IPS-NIHi7 (cell line): ENCODE measurements around the gene KLF16.
"Not testable (repeated sequence)": the region's sequence is repeated elsewhere in the genome, so short reads cannot be mapped to it uniquely, and the experiment has no call there.

ENCODE experiments used
- DNase-seq: peaks from one replicate; pipeline ENCODE4 v3.0.0; 2012; ENCODE audit warnings: mixed read lengths; ENCODE audit errors: extremely low spot score

KLF16 gene

DNA sequence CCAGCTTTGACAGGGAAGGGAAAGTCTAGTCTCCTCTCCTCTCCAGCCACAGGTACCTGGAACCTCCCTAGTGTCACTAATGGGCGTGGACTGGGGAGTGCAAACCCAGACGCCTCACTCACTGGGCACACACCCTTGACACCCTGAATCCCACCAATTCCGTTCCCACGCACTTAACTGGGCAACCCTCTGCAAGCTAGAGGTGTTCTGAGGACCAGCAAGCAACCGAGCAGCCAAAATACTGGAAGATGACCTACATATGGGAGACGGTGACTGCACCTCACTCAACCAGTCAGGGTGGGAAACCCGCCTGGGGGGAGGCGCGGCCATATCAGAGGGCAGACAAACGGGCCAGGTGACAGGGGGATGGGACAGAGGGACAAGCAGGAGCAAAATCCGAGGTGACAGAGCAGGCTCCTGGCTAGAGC is 20.9 kb upstream of the KLF16 start:
- DNase-seq, result no peak

DNA sequence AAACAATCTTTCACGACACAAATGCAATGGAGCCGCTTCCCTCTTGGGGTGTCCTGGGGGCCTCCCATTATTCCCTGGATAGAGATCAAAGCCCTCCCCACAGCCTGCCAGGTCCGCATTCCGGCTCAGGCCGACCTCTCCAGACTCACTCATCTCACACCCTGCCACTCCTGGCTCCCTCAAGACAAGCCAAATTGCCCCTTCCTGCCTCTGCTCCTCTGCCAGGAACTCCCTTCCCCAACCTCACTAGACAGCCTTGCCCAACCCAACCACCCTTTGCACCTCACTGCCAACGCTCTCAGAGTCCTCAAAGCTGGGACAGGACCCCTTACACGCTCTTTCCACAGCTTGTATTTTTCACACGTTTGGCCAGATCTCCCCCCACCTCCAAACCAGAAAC is 20.4 kb upstream of the KLF16 start:
- no peak for DNase-seq

DNA sequence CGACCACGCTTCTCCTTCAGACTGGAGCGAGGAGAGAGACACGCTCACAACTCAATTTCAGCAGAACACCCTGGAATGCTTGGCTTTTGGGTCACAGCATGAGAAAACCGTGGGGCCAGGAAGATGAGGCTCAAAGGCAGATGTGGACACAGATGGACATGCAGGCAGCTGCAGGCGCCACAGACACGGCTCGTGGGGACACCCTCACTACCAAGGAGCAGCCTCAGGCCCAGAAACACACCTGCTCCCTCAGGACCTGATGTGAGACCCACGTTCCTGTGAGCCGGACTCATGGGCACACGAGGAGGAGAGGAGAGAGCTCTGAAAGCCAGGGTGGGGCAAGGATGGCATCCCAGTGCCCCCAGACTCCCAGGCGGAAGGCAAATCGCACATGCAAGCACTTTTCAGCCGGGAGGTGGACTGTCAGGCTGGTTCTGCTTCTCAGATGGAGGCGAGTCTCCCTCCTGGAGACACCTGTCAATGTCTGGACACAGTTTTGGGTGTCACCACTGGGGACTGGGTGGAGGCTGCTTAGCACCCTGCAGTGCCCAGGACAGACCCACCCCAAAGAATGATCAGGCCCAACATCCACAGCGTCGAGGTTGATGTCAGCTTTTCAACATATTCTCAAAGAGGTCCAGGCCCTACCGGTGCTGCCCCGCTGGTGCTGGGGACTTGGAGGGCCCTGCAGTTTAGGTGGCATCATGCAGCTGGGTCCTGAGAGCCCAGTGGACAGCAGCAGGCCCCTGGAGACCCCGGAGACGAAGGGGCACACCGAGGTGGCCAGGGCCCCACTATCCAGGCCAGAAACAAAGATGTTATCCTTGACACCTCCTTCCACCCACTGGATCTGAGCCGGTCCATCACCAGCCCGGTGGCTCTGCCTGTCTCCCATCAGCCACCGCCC is 19.7 kb upstream of the KLF16 start:
- no peak for DNase-seq

DNA sequence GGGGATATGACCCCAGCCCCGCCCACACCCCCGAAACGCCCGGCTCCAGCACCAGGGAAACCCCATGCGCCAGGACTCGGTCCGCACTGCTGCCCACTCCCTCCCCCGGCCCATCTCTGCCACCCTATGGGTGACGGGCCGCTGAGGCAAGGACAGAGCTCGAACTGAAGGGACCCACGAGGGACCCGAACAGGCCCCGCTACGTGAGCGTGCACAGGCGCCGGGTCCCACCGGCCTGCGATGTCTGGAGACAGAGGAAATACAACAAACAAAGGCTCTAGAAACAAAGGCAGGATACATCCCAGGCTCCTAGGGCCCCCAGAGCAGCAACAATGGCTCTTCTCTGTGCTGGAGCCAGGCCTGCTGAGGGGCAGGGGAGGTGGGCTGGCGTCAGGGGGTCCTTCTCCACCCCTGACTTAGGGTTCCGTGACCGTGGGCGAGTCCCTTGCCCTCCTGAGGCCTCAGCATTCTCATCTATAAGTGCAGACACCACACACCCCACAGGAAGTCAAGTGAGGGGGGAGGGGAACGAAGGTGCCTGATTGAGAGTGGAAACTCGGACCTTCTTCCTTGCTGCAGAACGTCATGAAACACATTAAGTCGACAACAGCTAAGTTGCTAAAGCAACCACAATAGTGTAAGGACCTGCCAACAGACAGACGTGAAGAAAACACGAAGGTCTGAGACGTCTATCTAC is 18.9 kb upstream of the KLF16 start:
- DNase-seq, result no peak

DNA sequence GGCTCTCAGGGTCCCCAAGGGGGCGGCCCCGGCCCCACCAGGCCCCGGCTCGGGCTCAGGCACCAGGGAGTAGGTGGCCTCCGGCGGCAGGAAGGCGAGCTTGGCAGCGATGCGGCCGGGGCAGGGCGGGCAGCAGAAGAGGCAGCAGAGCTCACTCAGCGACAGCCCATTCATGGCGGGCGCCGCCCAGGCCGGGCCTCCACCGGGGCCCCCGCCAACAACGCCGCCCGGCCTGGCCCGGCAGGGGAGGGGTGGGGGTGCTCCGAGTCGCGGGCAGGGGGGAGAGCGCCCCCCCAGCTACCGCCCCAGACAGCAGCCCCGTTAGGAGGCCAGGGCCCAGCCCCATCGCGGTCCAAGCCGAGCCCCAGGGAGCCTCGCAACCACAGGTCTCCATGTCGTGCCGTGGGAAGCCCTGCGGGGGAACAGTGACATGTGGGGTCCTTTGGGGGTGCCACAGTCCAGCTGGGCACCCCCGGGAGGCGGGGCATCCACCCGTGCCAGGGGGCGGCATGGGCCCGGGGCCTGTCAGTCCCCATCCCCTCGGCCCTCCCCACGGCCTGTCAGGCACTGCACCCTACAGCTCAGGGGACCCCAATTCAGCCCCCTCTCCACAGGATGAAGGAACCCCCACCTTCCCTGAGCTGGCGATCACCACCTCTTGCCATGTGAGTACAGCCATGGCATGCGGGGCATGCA is 18.2 kb upstream of the KLF16 start:
- DNase-seq, result not testable (repeated sequence)

DNA sequence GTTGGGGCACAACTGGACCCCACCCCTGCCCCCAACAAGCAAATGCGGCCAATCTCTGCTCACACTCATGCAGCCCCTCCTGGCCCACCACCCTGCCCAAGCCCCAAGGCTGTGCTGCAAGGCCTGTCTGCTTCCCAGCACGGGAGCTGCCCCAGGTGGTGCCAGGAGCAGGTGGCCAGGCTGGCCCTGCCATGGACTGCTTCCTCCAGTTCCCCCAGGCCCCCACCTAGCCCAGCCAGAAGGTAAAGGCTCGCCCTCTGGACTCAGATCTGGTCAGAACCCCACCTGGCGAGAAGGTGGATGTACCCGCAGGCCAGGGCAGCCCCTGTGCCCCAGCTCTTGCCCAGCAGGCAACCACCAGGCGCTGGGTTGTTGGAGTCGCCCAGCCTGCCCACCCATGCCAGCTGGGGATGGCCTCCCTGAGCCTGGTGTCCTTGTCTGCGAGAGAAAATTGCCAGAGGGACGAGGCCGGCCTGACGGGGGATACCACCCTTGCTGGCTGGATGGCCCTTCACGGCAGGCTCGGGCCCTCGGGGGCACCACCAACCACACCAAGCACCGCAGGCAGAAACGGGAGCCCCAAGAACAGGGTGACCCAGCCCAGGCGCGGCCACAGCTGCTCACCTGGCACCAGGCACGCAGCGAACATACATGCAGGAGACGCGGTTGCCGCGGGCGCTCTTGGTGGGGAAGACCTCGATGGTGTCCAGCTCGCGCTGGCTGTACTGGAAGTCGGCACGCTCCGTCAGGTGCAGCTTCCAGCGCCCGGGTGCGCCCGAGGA is 17.4 kb upstream of the KLF16 start:
- DNase-seq, result no peak

DNA sequence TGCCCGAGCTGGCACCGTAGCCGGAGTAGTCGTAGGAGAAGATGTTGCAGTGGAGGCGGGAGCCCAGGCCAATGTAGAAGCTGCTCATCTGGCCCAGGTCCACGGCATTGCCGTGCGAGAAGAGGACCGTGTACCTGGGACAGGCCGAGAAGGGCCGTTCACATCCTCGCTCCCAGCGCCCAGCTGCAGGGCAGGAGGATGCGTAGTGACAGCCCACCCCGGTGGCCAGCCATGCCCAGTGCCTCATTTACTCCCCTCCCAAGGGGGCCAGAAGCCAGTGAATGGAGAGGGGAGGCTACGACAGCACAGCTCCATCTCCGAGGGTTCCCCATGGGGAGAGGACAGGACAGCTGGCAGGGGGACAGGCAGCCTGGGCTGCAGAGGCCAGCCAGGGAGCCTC is 16.6 kb upstream of the KLF16 start:
- DNase-seq, result not testable (repeated sequence)

DNA sequence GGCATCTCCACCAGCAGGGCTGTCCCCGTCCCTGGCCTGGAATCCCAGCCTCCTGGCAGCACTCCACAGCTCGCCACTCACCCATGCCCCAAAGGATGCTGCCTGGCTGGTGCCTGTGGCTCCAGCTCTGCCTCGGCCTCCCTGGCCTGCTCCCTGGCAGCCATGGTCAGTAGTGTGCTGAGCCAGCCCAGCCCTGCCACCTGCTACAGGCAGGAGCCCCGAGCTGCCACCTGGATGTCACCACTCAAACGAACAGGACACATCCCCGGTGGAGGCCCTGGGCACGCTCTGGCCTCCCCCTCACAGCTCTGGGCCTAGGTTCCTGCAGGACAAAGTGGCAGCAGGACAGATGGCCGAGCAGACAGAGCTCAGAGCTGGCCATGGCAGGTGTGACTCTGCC is 15.2 kb upstream of the KLF16 start:
- DNase-seq, result not testable (repeated sequence)

DNA sequence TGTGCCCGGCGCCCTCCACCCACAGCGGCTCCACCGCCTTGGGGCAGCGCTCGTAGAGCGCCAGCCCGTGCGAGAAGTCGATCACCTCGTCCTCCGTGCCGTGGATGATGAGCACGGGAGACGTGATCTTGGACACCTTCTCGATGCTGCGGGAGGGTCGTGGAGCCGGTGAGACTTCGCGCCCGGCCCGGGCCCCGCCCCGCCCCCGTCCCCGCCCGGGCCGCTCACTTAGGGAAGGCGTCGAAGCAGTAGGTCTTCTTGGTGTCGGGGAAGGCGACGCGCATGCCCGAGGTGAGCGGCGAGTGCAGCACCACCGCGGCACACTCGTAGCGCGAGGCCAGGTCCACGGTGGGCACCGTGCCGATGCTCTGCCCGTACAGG is 13.9 kb upstream of the KLF16 start:
- not testable (repeated sequence) for DNase-seq

DNA sequence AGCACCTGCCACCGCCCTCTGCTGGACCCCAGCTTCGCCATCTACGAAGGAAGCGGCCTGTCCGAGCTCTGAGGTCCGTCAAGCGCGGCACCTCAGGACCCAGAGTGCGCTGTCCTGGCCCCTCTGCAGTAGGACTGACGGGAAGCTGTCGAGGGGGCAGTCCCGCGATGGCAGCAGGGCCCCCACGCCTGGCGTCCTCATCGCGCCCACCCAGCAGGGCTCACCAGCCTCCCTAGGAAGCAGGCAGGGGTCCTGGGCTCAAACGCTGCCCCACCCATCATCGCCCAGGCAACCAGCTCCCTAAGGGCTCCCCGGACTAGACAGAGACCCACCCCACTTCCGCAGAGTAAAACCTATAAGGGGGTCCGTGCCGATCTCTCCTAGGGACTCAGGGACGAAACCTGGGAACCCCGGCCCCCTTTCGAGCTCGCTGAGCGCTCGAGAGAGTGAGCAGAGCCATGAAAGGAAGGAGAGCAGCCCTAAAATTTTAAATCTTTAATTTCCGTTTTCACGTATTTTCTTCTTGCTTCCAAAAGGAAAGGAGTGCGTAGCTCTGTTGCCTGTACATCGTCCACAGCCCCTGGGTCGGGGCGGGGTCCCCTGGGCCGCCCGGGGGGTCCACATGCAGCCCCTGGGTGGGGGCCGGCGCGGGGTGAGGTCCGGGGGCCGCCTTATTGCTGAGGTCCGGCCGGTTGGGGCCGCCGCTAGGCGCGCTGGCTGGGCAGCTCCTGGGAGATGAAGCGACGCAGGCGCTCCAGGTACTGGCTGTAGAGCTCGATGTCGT is 13.3 kb upstream of the KLF16 start:
- DNase-seq, result not testable (repeated sequence)

DNA sequence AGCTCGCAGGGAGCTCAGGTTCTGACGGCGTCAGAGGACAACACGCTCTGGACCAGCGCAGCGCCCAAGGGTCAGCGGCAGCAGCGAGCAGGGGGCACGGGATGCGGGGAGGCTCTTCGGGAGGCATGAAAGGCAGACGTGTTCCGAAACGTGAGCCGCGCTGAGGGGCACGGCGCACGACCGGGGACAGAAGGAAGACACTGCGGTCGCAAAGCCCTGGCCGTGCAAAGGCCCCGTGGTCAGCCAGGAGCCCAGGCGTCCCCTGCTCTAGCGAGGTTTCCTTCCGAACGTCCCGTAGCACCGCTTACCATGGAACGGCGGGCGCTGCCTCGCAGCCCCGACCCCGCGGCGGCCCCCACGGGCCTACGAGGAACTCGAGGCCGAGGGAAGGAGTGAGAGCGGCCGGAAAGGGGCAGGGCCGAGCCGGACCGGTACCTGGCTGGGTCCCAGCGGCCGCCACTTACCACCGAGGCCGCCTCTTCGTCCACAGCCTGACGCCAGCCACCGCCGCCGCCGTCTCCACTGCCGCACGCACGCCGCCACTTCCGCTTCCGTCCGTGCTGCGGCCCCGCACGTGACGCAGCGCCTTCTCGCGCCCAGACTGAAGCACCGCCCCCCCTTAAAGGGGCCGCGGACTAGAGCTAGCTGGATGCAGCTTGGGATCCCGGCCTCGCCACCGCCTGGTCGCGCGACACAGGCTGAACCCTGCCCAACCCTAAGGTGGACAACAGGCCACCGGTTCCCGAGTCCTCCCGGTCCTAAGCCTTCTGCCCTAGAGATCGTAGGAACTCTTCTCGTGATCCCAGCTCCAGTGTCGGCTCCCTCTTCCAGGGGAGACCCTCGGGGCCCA is 12.5 kb upstream of the KLF16 start:
- peak; percentile 83 for DNase-seq

DNA sequence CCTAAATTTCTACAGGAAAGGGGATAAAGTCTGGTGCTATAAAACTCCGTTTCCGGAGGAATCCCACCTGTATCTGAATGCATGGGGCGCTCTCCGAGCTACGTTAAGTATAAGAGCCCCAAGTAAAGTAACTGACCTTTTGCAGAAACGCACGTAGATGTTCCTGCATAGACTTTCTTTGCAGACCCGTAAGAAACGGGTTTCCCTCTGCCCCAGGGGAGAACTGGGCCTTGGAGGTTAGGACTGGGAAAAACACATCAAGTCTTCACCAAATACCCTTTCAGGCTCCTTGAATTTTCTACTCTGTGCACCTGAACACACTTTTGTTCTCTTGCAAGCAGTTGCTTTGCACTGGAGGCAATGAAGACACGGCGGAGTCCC is 11.9 kb upstream of the KLF16 start:
- DNase-seq, result not testable (repeated sequence)

DNA sequence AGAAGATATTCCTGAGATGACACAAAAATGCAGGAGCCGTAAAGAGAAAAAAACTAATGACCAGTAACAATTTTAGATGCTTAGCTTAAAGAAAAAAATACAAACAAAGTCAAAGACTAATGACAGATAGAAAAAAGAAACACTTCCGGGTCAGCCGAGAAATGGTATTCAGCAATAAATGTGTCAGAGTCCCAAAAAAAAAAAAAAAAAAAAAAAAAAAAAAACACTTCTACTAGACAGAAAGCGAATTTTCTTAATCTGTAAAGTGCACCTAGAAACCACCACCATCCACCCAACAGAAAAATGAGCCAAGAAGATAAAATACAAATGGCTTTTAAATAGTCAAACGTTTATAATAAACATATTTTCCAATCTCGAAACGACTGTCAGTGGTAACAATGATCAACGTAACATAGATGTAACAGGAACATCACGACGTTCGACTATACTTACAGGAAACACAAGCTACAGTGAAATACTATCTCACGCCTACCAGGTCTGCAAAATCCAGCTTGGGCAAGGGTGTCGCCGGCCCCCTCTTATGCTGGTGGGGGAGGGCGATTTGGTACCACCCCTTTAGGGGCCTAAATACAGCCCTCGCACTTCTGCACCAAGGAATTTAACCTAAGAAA is 11.3 kb upstream of the KLF16 start:
- DNase-seq, result no peak

DNA sequence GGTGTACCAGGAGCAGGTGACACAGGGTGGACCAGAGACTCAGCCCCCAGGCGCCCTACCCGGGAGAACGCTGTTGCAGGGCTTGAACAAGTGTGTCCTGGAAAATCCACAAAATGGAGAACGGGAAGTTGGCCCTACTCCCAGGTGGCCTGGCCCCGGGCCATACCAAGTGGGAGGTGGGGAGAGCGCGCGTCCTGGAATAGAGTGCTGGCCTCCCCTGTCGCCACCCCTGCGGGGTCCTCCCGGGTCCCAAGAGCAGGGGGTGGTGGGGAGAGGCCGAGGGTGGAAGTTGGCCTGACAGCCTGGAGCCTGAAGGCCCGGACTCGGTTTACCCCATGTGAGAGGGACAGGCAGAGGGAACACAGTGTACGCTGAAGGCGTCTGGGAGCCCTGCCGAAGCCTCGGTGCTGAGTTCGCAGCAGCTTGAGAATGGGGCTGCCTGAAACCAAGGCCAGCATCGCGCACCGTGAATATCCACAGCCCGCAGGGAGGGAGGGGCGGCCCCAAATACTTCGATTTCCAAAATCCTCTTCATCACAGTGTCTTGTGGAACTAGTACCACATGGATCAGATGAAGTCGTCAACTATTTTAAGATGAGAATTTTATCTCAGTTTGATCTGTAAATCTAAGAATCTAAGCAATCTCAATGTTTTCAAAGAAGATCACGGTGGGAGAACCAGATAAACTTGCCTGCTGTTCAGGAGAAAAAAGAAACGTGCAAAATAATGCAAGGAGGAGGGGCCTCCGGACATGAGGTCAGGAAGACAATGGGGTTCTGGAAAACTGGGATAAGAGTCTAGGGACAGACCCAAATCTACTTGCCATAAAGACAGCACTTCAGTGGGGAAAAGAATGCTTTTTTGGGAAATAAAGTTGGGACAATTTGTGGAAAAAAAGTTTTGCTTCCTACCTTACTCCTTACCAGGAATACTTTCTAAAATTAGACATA is 10.4 kb upstream of the KLF16 start:
- no peak for DNase-seq

DNA sequence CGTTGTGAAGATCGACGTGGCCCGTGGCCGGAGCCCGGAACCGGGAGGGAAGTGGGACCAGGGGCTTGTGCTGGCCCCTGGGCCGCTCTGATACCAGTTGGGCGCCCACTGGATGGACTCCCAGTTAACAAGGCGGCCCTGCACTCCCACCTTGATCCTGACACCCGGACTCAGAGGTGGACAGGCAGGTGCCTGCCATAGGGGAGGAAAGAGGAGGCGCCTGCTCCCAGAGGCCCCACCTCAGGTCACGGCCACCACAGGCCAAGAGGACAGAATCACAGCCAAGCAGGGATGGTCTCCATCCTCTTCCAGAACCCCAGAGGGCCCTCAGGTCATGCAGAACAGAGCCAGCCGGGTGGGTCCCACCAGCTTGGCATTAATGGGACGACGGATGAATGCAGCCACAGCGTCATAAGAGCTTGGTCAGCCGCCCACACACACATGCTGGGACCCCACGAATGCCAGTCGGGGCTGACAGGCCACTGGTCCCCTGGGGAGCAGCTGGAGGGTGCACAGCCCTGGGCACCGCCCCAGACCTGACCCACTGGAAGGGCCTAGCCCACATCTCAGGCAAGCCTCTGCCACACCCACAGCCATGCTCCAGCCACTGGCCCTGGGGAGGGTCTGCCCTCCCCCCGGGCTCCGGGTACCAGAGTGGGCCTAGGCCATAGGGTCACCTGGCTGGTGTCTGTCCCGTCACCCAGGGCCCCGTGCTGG is 9.6 kb upstream of the KLF16 start:
- no peak for DNase-seq

DNA sequence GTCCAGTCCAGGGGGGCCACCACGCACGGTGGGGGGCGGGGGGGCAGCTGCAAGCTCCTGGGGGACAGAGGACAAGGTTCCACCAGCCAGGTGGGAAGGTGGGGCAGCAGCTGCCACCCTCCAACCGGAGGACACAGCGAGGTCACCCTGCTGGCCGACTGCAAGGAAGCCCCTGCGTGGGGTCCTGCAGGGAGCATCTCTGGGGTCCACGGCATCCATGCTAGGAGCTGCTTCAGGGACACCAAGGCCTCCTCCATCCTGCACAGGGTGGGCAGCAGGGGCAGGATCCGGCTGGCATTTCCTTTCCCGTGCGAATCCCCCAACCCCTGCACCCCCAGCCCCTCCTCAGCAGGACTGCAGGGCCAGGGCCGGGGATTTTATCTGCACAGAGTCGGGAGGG is 8.3 kb upstream of the KLF16 start:
- no peak for DNase-seq

DNA sequence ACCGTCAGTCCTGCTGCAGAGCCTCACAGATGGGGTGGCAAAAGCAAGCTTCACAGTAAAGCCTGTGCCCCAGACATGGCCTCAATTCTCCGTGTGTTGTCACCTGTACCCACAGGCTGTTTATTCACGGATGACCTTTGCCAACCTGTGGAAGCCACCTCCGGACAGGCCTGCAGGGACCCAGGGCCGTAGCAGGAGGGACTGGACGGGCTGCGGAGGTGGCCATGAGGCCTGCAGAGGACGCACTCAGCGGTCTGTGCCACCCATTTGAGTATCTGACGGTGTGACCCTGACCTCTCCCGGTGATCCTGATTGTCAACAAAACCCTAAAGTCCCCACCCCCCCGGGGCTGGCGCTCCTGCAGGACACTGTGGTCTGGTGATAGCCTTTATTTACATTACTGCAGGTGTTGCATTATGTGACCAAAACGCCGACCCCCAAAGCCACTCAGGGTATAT is 7.8 kb upstream of the KLF16 start:
- no peak for DNase-seq

DNA sequence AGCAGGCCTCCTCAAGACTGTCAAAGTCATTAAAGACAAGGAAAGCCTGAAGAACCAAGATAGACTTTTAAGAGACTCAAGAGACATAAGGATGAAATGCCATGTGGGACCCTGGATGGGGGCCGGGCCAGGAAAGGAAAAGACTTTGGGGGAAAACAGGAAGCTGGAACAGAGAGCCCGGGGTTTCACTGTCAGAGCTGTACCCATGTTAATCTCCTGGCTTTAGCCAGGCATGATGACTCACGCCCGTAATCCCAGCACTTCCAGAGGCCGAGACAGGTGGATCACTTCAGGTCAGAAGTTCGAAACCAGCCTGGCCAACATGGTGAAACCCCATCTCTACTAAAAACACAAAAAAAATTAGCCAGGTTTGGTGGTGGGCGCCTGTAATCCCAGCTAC is 5.6 kb upstream of the KLF16 start:
- no peak for DNase-seq
